PC-9 (cell line): ENCODE data around the gene LILRA2. TPM values are rescaled to one million over a fixed set of nuclear protein-coding genes. Genes with fewer than 3 reads are reported as not detected.
"Not testable (repeated sequence)": the region's sequence is repeated elsewhere in the genome, so short reads cannot be mapped to it uniquely, and the experiment has no call there.

ENCODE experiments used
- BruUV-seq: library from RNA; stranded (reverse); fragments of 400-500 nt; replicated peaks from 2 replicates; lab custom pipeline; 2021; lab: Mats Ljungman, UMichigan
- CTCF ChIA-PET: fragments of 300-600 bp; sonication (Branson Sonifier 250); formaldehyde crosslinking; loops from one replicate; lab custom pipeline; 2022; ENCODE audit warnings: antibody characterized with exemption; lab: Charles Lee
- POLR2A ChIA-PET: fragments of 300-600 bp; sonication (Branson Sonifier 250); formaldehyde crosslinking; loops from one replicate; lab custom pipeline; 2022; ENCODE audit warnings: antibody characterized with exemption; ENCODE audit not compliant: unreplicated experiment; lab: Charles Lee
- DNase-seq, 2 experiments: peaks; one replicate each; pipeline versions ENCODE4 v3.0.0 to v3.0.0-alpha.2; 2015 to 2022; ENCODE audit warnings: mixed read lengths in 1 of 2
- H2AFZ ChIP-seq: fragments of 200-600 bp; sonication (generic); 2 replicates; pipeline ENCODE4 v1.8.1; 2017; ENCODE audit warnings: antibody characterized with exemption
- H3F3A ChIP-seq: fragments of 200-600 bp; sonication (generic); 2 replicates; pipeline ENCODE4 v1.8.1; 2017; ENCODE audit warnings: antibody characterized with exemption, mild to moderate bottlenecking, low read depth; ENCODE audit not compliant: insufficient read depth
- H3K27ac ChIP-seq: fragments of 200-600 bp; sonication (generic); 2 replicates; pipeline ENCODE4 v1.6.1; 2016; ENCODE audit warnings: mixed run types
- H3K27me3 ChIP-seq: fragments of 200-600 bp; sonication (generic); 2 replicates; pipeline ENCODE4 v1.6.1; 2016; ENCODE audit warnings: low read depth, mixed run types; ENCODE audit not compliant: insufficient read depth
- H3K36me3 ChIP-seq: fragments of 200-600 bp; sonication (generic); 2 replicates; pipeline ENCODE4 v1.6.1; 2016; ENCODE audit warnings: low read depth, mixed run types
- H3K4me1 ChIP-seq: fragments of 200-600 bp; sonication (generic); replicated peaks from 2 replicates; pipeline ENCODE4 v1.6.1; 2016; ENCODE audit warnings: mixed run types; ENCODE audit not compliant: insufficient read depth
- H3K4me2 ChIP-seq: fragments of 200-600 bp; sonication (generic); 2 replicates; pipeline ENCODE4 v1.6.1; 2017; ENCODE audit warnings: mixed run types
- H3K4me3 ChIP-seq: fragments of 200-600 bp; sonication (generic); 2 replicates; pipeline ENCODE4 v1.6.1; 2016; ENCODE audit warnings: mixed run types
- H3K79me2 ChIP-seq: fragments of 200-600 bp; sonication (generic); 2 replicates; pipeline ENCODE4 v1.6.1; 2017; ENCODE audit warnings: low read depth, mixed run types
- H3K9me2 ChIP-seq: fragments of 200-600 bp; sonication (generic); 2 replicates; pipeline ENCODE4 v1.8.1; 2017; ENCODE audit warnings: mild to moderate bottlenecking; ENCODE audit not compliant: insufficient read depth
- H3K9me3 ChIP-seq: fragments of 200-600 bp; sonication (generic); 2 replicates; pipeline ENCODE4 v1.8.1; 2016; ENCODE audit warnings: low read depth; ENCODE audit not compliant: insufficient read depth
- H4K20me1 ChIP-seq: fragments of 200-600 bp; sonication (generic); 2 replicates; pipeline ENCODE4 v1.8.1; 2017; ENCODE audit not compliant: insufficient read depth
- EZH2 ChIP-seq: fragments of 200-600 bp; sonication (generic); IDR thresholded peaks from 2 replicates; pipeline ENCODE4 v1.8.0; 2017; ENCODE audit warnings: antibody characterized with exemption, low read depth
- intact Hi-C: fragments of 100-400 bp; cut with micrococcal nuclease; formaldehyde crosslinking; loops from one replicate; pipeline ENCODE4 v1.10.0; 2022; ENCODE audit not compliant: unreplicated experiment
- total RNA-seq: library from RNA; stranded (reverse); gene quantifications from 2 replicates; pipeline ENCODE4 v1.2.3, GENCODE V29; 2021
- TF ChIP-seq, protein P1 (sequence below): fragments of 200-600 bp; sonication (generic); conservative IDR thresholded peaks from 2 replicates; pipeline ENCODE4 v1.6.1; 2017; ENCODE audit warnings: mixed run types, antibody characterized with exemption, mild to moderate bottlenecking, moderate library complexity

LILRA2 gene
- total RNA-seq, 1 experiment from 2014 or later: not detected

GRCh38 chr19:54558339-54558738 is 15.3 kb upstream of the LILRA2 start:
- no TSS peak for BruUV-seq
- Histone ChIP-seq H3K36me3 (no peaks in the 10 kb centered on the region), H4K20me1 (no peaks in the 10 kb centered on the region), H3K4me1 (no peaks in the 10 kb centered on the region), H3K4me2 (no peak overlapping the region), H3K27ac (no peak overlapping the region), H3F3A (no peaks in the 10 kb centered on the region), H3K9me2 (no peaks in the 10 kb centered on the region), H3K9me3 (no peaks in the 10 kb centered on the region), H3K4me3 (no peak overlapping the region), H2AFZ (no peak overlapping the region), H3K79me2 (no peaks in the 10 kb centered on the region), H3K27me3 (peaks cover 73% of the 10 kb centered on the region)
- POLR2A ChIA-PET: no interaction called here
- CTCF ChIA-PET: no interaction called here
- no peak for TF ChIP-seq EZH2
- TF ChIP-seq, protein P1, sequence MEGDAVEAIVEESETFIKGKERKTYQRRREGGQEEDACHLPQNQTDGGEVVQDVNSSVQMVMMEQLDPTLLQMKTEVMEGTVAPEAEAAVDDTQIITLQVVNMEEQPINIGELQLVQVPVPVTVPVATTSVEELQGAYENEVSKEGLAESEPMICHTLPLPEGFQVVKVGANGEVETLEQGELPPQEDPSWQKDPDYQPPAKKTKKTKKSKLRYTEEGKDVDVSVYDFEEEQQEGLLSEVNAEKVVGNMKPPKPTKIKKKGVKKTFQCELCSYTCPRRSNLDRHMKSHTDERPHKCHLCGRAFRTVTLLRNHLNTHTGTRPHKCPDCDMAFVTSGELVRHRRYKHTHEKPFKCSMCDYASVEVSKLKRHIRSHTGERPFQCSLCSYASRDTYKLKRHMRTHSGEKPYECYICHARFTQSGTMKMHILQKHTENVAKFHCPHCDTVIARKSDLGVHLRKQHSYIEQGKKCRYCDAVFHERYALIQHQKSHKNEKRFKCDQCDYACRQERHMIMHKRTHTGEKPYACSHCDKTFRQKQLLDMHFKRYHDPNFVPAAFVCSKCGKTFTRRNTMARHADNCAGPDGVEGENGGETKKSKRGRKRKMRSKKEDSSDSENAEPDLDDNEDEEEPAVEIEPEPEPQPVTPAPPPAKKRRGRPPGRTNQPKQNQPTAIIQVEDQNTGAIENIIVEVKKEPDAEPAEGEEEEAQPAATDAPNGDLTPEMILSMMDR: no peak
- DNase-seq: no peak
- intact Hi-C loops: no loop called here

DNA sequence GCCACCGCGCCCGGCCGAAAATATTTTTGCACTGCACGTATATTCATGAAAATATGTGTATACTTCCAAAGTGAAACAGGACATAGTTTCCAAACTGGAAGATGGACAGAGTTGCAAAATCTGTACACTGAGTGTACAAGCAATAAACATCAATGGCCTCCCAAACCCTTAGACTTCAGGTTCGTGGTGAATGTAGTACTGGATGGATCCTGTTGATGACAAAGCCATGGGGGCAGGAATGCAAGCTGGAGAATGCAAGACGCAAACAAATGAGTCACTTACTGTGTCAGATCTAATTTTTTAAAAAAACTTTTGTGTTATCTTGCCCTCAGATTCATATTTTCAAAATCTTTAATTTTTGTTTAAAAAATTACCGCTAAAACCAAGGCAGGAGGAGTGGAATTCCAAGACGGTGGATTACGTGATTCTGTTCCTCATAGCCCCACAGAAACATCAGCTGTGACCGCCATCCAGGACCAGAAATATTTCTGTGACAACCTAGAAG is 12.7 kb upstream of the LILRA2 start:
- no peaks in the 10 kb centered on the region for H3K9me3 ChIP-seq
- H3K4me1 ChIP-seq: no peaks in the 10 kb centered on the region
- H3K4me2 ChIP-seq: no peak overlapping the region
- ChIA-PET POLR2A (no interaction called here), CTCF (no interaction called here)
- no peaks in the 10 kb centered on the region for H3K9me2 ChIP-seq
- peaks cover 63% of the 10 kb centered on the region for H3K27me3 ChIP-seq
- DNase-seq: no peak
- H3K27ac ChIP-seq: no peak overlapping the region
- no peaks in the 10 kb centered on the region for H3F3A ChIP-seq
- intact Hi-C loops: no loop called here
- no peak overlapping the region for H2AFZ ChIP-seq
- H3K36me3 ChIP-seq: no peaks in the 10 kb centered on the region
- TF ChIP-seq, protein P1: no peak
- TF ChIP-seq EZH2: no peak
- H4K20me1 ChIP-seq: no peaks in the 10 kb centered on the region; the same call in 1 of the 2 replicates
- no peaks in the 10 kb centered on the region for H3K79me2 ChIP-seq
- BruUV-seq: no TSS peak
- no peak overlapping the region for H3K4me3 ChIP-seq

DNA sequence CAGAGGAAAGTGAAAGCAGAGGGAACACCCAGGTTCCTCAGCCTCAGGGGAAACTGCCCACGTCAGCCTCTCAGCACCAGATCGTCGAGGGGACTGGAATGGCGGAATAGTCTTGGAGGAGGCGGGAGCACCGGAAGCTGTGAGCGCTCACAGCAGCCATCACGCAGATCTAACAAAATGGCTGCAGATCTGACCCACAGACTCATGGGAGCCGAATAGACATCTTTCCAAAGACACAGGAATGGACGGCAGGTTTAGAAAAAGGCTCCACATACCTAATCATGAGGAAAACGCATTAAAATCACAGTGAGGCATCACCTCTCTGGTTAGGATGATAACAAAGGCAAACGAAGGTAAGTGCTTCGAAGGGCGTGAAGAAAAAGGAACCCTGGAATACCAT is 11.8 kb upstream of the LILRA2 start:
- peaks cover 67% of the 10 kb centered on the region for H3K27me3 ChIP-seq
- no peaks in the 10 kb centered on the region for H3K9me2 ChIP-seq
- H3K4me3 ChIP-seq: no peak overlapping the region
- H3F3A ChIP-seq: no peaks in the 10 kb centered on the region
- no peaks in the 10 kb centered on the region; the same call in 1 of the 2 replicates for H4K20me1 ChIP-seq
- no peaks in the 10 kb centered on the region for H3K79me2 ChIP-seq
- no peaks in the 10 kb centered on the region for H3K9me3 ChIP-seq
- POLR2A ChIA-PET: no interaction called here
- CTCF ChIA-PET: no interaction called here
- no peaks in the 10 kb centered on the region for H3K36me3 ChIP-seq
- DNase-seq: no peak
- peak overlapping the region; percentile 14; the same call in 1 of the 2 replicates for H3K4me2 ChIP-seq
- 0 out of 2 replicates have a peak overlapping the region, but pooled peaks have one; percentile 12 for H2AFZ ChIP-seq
- H3K4me1 ChIP-seq: no peaks in the 10 kb centered on the region
- BruUV-seq: no TSS peak
- H3K27ac ChIP-seq: no peak overlapping the region
- no peak for TF ChIP-seq EZH2
- intact Hi-C loops: no loop called here

- H4K20me1 ChIP-seq, H3K4me1 ChIP-seq, H3K9me2 ChIP-seq, H3K4me3 ChIP-seq, H2AFZ ChIP-seq, POLR2A ChIA-PET, H3K36me3 ChIP-seq, DNase-seq, BruUV-seq, H3K79me2 ChIP-seq, H3K27ac ChIP-seq, intact Hi-C loops, CTCF ChIA-PET, H3F3A ChIP-seq, H3K9me3 ChIP-seq, H3K4me2 ChIP-seq: not testable (repeated sequence)
- peaks cover 63% of the 10 kb centered on the region for H3K27me3 ChIP-seq
Observed at GRCh38 chr19:54563206-54563605, 10.4 kb upstream of the LILRA2 start.
